ENCODE data around the gene NT5C1A.

NT5C1A gene

GRCh38 chr1:39657923-39658485, 13.9 kb downstream of the NT5C1A start:
- DNase-seq: peak; percentile 55

DNA sequence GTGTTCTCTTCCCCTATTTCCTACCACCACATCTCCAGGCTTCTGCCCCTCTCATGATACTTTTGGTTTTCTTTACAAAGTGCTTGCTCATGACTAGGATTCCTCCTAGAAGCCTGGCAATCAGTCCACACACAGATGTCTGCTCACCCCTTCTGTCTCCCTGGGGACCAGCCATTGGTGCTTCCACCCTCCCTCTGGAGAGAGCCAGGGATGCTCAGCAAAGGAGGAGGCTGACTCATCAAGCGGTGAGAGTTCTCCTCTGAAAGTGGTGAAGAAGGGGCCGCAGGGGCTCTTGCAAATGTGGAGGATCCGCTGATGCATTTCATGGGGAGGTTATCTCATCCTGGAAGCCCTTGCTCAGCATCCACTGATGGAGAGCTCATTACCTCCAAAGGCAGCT, 14.5 kb downstream of the NT5C1A start:
- no peak for DNase-seq

- no peak for DNase-seq
These were observed 15.5 kb downstream of the NT5C1A start for GRCh38 chr1:39656391-39656790.

GRCh38 chr1:39655578-39656268, 16.2 kb downstream of the NT5C1A start:
- no peak for DNase-seq

GRCh38 chr1:39654291-39654690, 17.6 kb downstream of the NT5C1A start:
- no peak for DNase-seq

GRCh38 chr1:39653546-39654031, 18.3 kb downstream of the NT5C1A start:
- DNase-seq: peak; percentile 81

GRCh38 chr1:39652554-39652953, 19.4 kb downstream of the NT5C1A start:
- DNase-seq: no peak

- no peak for DNase-seq
These were observed 19.8 kb downstream of the NT5C1A start for GRCh38 chr1:39652105-39652504.

GRCh38 chr1:39650431-39650830, 21.5 kb downstream of the NT5C1A start:
- DNase-seq: no peak

DNA sequence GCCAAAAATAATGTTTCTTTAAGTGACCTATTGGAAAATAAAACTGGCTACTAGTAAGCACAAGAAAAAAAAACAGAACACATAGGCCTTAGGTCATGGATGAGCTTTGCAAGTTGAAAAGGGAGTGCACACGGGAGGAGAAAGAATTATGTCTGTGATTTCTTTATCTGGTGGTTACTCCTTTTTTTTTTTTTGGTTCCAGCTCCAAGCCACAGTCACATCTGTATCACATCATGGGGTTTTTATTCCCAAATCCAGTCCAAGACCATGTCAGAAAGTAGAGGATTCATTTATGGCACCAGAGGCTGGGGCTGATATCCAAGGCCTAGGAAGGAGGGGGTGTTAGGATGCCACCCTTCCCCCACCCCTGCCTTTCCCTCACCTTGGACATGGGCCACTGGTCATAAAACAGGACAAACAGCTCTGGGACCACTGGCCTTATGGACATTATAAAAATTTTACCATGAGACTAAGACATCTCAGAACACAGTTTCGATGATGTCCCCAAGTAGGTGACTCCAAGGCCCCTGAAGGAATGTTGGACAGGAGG, 22.2 kb downstream of the NT5C1A start:
- DNase-seq: no peak

DNA sequence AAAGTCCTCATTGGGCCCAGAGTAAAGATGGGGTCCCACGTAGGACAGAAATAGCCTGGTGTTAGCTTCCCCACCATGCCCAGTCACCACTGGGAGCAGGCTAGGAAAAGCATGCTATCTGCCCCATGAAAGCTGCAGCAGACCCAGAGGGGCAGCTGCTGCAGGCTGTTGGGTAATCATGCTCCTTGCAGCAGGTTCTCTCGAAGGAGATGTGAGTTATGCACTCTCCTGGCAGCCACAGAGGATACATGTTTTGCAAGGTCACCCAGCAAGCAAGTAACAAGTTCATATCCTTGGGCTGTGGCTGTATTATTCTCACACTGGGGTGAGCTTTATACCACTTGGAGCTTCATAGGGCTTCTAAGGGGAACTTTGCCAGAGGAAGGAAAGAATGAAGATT, 23.4 kb downstream of the NT5C1A start:
- no peak for DNase-seq

GRCh38 chr1:39647247-39647646, 24.7 kb downstream of the NT5C1A start:
- no peak for DNase-seq

GRCh38 chr1:39646232-39647081, 25.4 kb downstream of the NT5C1A start:
- no peak for DNase-seq

- DNase-seq: no peak
These were observed 26.4 kb downstream of the NT5C1A start for GRCh38 chr1:39645411-39646043.

GRCh38 chr1:39643705-39644104, 28.2 kb downstream of the NT5C1A start:
- DNase-seq: no peak

DNA sequence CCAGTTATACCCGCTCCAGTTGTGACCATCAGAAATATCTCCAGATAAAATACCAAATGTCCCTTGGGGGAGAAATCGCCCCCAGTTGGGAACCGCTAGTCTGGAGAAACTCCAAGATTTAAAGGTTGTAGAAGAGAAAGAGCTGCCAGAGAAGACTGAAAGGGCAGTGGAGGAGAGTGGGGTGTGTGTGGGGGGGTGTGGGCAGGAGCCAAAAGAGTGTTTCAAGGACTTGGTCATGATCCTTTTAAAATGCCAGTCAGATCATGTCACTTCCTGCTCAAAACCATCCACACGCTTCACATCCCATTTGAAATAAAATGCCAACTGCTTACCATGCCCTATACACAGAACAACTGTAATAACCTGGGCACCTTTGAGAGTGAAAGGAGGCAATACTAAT, 29.1 kb downstream of the NT5C1A start:
- peak; percentile 62 for DNase-seq

DNA sequence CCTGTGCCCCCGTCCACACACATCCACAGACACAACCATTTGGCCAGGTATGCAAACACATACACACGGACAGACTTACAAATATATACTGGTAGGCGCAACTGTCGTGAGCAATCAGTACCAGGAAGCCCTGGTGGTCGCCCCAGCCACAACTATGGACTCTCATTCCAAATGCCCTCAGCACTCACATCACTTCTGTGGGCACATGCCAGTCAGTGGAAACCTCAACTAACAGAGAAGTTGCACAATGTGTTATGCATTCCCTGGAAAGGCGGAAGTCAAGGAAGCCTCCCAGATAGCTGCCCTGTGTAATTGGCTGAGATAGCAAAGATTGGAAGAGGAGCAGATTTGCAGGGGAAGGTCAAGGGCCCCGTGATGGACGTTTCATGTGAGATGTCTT, 31.0 kb downstream of the NT5C1A start:
- DNase-seq: no peak

DNA sequence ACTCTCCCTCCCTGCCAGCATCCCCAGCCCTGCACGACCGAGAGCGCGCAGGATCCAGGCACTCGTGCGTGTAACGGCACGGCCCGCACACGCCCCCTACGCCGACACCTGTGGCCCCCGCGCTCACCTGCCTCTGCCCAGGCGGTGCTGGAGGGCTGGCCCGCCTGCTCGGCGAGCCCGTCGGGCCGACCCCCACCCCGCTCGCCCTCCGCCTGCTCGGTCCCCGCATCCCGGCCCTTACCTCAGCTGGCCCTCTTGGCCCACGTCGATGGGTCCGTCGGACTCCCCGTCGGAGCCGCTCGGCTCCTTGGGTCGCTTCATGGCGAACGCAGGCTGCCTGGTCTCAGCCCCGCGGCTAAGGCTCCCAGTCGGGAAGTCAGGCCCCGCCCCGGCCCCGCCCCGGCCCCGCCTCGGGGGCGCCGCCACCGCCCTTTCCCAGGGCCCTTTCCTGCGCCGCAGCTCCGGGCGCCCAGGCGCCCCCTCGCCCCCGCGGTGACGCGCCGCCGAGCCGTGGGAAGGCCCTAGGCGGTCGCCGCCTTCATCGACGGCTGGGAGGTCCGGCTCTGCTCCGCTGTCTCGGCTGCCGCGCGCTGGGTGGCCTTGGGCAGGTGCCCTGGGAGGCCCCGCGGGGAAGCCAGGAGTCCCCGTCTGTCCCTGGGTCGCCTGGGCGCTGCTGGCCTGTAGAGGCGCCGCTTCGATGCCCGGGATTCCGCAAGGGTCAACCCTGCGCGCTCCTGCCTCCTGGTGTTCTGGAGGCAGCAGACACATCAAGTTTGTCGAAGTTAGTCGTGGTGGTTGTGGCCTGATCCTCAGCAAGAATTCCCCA, 32.4 kb downstream of the NT5C1A start, which contains the start of gene HEYL:
Gene HEYL (minus strand): TSS at position 339 of the 826 bp plus-strand sequence. CDS start 18 bp downstream, at position 321.
- DNase-seq: no peak

DNA sequence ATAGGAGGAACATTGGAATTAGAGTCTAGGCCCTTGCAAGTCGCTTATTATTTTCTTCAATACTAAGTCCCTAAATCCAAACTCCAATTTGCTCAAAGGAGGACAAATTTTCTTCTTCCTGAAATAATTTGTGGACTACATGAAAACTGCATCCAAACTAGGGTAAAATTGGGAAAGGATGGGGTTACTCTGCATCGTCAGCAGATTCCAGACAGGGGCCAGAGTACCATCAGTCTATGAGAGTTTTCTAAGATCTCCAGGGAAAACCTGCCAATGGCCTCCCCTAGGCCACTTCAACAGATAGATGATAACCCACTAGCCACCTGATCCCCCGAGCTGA, 33.0 kb downstream of the NT5C1A start:
- DNase-seq: no peak

DNA sequence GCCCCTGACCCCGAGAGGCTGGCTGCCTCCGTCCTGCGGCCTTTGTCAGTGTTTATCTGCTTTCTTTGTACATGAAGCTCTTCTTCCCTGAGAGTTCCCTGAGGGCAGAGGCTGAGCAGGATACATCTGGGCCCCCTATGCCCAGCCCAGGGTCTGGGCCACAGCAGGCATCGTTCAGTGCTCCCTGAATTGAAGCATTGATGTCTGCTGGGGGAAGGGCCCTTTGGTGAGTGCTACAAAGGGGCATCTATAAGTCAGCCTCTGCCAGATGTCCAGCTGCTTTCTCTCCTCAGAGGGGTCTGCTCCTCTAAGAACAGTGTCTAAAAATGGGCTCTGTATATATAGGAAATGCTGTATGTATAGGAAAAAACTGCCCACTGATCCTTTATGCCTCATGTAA, 34.5 kb downstream of the NT5C1A start:
- DNase-seq: no peak

DNA sequence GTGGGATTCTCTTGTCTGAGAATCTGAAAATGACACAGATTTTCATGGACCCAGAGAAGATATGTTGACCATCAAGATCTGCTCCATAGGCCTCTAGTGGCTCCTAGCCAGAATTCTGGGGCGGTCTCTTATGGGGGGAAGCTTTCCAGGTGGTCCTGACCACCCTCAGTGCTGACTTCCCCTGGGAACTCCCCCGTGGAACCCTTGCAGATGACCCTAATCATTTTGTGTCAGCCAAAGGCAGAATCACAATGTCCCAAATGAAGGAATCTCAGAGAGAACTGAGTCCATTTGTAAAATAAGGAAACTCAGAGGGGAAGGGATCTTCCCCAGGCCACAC, 36.1 kb downstream of the NT5C1A start:
- DNase-seq: no peak

DNA sequence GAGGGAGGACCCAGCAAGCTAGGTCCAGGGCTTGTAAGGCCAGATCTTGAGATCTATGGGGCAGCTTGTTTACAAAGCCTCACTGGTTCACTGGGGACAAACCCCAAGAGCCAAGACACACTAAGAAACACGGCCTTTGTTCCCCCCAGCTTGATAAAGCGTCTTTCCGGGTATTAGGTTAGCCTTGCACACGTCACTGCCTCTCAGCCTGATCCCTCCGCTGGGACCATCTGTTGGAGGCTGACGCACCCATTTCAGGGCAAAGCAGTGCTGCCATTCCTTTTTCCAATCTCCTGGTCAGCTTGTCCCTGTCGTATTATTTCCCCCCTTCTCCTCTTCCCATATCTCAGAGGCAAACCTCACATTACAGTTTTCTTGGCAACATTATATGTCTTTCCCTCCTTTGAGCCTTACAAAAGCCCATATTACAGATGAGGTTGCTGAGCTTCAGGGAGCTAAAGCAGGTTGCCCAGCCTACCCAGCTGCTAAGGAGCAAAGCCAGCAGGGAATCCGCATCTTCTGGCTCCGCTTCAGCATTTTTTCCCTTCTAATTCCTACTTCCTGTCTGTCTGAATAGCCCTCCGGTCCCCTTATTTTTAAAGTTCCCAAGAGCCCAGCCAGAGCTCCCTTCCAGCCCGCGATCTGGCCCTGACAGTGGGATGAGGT, 36.6 kb downstream of the NT5C1A start:
- DNase-seq: no peak
